KG1 (cell line): ENCODE measurements around the gene PICK1.
"Not testable (repeated sequence)": the region's sequence is repeated elsewhere in the genome, so short reads cannot be mapped to it uniquely, and the experiment has no call there.

Experiments
- DNase-seq: peaks from one replicate; lab custom pipeline; 2025; lab: John Stamatoyannopoulos, UW

PICK1 gene

DNA sequence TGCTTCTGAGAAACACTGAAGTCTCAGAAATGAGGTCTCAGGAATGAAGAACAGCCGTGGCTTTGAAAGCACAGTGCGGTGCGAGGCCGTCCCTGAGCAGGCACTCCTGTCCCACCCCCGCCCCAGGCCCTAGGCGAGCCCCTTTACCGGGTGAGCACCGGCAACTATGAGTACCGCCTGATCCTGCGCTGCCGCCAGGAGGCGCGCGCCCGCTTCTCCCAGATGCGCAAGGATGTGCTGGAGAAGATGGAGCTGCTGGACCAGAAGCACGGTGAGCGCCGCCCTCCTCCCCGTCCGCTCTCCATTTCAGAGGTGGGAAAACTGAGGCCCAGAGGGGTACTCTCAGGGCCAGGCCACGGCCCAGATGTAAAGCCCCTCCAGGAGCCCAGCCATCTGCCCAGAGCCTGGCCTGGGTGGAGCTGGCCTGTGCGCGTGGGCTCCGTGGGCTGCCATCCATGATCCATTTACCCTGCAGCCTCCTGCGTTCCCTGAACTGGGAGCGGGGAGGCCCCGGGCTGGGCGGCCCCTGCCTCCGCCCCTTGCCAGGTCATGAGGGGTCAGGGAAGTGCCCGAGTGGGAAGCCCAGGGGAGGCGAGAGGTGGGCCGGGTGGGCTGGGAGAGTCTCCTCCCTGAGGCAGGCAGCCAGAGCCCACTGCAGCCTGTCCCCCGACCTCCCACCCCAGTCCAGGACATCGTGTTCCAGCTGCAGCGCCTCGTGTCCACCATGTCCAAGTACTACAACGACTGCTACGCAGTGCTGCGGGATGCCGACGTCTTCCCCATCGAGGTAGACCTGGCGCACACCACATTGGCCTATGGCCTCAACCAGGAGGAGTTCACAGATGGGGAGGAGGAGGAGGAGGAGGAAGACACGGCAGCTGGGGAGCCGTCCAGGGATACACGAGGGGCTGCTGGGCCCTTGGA, 17.2 kb downstream of the PICK1 start:
- no peak for DNase-seq

DNA sequence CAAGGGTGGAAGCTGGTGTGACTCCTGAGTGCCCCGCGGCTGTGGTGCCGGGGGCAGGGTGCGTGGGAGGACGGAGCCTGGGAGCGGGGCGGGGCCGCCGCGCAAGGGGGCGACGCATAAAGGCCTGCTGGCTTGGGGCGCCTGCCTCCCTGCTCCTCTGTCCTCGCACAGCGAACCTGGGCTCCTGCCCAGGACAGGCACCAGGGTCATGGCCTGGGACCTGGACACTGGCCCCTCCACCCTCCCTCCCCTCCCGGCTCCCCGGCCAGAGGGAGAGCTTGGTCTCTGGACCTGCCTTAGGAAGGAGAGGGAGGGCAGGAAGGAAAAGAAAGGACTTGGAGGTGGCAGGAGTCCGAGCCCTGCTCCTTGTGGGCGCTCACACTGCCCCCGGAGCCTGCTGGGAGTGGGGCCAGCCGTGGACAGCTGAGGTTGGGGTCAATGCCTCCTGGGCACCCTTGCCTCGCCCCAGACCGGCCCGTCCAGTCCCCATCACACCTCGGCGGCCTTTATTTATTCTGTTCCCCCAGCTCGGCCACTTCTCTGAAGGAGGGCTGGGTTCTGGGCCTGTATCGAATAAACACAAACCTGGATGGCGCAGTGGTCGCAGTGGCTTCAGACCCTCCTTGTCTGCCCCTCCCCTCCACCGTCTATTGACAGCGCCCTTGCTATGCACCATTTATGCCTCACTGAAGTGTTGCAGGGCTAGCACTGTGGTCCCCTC, 18.1 kb downstream of the PICK1 start:
- DNase-seq, result no peak

DNA sequence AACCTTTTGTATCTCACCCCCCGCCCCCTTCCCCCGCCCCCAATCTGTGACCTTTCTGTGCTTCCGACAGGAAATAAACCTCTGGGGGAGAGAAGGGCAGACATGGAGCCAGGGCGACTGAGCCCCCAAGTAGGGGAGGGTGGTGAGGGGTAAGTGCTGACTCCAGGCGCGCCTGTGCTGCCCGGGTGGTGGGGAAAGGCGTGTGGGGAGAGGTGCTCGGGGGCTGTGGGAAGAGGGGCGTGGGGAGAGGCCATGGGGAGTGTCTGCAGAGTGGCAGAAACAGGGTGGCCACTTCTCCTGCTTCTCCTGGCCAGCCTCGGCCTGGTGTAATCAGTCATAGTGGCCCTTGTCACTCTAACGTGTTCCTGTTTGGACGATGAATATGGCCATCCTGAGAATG, 18.8 kb downstream of the PICK1 start:
- DNase-seq, result no peak

DNA sequence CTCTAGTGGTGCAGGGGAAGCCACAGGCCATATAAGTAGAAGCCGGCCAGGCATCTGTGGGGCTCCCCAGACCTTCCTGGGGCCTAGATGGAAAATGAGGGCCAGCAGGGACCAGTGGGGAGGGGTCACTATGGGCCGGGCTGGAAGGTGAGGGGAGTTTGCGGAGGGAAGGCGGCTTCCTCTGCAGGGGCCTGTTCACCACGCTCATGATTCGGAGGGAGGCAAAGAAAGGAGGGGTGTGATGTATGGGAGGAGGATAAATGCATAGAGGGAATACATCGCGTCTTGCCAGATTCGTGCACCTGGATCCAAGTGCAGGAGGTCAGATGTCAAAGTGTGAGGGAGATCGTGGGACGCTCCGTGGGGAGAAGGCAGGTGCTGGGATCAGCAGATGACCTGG, 19.9 kb downstream of the PICK1 start:
- DNase-seq, result no peak

DNA sequence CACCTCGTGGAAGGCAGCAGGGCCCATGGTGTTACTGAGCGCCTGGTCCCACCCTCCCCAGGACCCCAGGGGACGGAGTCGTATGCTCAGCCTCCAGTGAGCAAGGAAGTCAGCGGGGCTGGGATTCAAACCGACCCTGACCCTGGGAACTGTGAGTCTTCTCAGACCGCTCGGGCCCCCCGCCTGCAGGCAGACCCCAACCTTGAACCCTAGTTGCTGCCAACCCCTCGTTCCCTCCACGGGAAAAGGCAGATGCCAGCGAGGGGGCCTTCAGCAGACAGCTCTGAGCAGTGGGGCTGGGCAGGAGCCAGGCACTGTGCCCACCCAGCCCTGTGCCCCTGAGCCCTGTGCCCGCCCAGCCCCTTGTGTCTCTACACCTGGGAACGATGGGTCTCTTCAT, 20.4 kb downstream of the PICK1 start:
- DNase-seq, result no peak

DNA sequence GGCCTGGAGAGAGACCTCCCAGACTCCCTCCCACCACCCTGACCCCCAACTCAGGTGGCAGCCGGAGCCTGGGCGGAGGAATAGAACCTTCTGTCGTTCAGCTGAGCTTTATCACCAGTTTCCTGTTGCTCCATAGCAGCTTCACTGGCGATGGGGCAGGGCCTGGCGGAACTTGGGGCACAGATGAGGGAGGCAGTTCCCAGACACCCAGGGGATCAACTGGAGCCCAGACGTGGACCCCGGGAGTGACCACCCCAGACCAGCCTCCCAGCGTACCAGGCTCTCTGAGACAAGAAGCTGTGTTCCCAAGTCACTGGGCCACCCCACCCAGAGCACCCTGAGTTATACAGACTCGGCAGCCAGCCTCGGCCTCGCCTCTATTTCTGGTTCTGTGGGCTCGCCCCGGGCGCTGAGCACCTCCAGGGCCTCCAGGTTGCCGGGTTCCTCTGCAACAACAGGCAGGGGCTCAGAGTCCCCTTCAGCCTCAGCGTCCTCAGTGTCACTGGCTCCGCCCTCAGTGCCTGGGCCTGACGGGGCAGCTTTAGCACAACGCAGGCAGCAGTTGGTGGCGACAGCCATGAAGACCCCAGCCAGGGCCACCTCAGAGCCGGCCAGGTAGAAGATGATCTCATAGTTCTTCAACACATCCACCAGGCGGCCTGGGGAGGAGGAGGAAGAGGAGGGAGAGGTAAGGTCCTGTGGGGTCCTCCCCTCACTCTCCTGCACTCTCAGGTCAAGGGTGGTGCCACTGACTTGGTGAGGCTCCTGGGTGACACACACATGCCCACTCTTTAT, 21.0 kb downstream of the PICK1 start:
- no peak for DNase-seq

DNA sequence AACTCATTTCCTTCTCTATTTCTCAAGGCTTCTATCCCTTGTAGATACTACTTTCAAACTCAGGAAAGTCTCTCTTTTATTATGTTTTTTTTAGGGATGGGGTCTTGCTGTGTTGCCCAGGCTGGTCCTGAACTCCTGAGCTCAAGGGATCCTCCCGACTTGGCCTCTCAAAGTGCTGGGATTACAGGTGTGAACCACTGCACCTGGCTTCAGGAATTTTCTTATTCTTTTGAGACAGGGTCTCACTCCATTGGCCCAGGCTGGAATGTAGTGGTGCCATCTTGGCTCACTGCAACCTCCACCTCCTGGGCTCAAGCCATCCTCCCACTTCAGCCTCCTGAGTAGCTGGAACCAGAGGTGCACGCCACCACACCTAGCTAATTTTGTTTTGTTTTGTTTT, 22.0 kb downstream of the PICK1 start:
- DNase-seq, result not testable (repeated sequence)

DNA sequence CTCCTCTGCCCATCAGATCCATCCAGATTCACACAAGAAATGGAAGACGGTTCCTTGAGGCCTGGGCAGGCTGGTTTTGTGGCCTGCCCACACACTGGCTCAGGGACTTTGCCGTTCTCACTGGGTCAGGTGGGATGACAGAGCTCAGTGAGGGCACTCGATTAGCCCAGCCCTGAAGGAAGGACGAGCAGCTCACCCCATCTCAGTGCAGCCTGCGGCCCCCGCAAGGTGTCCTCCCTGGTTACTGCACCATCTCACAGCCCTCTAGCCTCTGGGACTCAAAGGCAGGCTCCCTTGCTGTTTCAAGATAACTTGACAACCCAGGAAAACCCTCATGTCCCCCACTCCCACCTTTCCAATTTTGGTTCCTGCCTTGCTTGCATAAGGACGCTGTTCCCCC, 22.6 kb downstream of the PICK1 start:
- DNase-seq, result no peak

DNA sequence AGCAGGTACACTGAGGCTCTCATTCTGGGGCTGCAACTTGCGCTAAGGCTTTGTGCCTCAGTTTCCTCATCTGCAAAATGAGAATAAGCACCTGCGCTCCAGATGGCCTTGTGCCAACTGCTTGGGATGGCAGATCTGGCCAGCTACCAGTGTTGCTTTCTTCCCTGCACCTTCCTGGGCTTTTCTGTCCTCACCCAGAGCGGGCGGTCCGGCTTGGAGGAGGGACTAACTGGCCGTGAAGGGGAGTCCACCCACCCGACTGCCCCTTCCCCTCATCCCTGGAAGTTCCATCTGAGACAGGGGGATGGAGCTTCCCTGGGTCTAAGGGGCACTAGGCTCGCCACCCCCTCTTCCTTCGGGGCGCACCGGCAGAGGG, 23.3 kb downstream of the PICK1 start:
- DNase-seq, result no peak

DNA sequence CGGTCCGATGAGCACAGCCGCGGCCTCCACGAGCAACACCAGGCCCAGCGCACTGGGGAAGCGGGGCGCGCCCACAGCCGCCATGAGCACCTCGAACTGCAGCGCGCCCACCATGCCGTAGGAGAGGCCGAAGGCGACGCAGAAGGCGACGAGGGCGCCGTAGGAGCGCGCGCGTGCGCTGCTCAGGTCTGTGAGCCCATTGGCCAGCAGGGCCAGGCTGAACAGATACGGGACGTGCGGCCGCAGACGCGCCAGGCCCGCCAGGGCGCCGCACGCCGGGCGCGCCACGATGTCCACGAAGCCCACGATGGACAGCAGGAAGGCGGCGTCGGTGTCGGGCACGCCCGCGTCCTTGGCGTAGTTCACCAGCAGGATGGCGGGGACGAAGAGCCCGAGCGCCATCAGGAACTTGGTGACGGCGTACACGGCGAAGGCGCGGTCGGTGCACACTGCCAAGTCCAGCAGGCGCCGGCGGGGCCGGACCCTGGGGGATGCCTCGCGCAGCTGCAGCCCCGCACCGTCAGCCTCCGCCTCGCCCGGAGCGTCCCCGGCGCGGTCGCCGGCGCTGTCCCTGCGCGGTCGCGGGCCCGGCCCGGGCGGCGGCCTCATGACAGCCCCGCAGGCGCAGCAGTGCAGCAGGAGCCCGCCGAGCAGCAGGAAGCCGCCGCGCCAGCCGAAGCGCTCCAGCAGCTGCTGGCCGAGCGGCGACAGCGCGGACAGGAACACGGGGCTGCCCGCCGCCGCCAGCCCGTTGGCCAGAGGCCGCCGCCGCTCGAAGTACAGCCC, 23.8 kb downstream of the PICK1 start:
- DNase-seq, result no peak

DNA sequence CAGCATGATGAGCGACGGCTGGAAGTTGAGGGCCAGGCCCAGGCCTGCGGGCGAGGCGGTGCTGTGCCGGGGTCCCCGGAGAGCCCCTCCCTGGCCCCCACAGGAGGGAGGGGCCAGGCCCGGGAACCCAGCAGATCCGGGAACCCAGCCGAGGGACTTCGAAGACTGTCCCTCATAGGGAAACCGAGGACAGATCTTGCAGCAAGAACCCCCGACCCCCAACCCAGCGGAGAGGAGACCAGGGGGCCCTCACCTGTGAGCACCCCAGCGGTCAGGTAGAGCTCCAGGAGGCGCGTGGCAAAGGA, 24.4 kb downstream of the PICK1 start:
- no peak for DNase-seq

DNA sequence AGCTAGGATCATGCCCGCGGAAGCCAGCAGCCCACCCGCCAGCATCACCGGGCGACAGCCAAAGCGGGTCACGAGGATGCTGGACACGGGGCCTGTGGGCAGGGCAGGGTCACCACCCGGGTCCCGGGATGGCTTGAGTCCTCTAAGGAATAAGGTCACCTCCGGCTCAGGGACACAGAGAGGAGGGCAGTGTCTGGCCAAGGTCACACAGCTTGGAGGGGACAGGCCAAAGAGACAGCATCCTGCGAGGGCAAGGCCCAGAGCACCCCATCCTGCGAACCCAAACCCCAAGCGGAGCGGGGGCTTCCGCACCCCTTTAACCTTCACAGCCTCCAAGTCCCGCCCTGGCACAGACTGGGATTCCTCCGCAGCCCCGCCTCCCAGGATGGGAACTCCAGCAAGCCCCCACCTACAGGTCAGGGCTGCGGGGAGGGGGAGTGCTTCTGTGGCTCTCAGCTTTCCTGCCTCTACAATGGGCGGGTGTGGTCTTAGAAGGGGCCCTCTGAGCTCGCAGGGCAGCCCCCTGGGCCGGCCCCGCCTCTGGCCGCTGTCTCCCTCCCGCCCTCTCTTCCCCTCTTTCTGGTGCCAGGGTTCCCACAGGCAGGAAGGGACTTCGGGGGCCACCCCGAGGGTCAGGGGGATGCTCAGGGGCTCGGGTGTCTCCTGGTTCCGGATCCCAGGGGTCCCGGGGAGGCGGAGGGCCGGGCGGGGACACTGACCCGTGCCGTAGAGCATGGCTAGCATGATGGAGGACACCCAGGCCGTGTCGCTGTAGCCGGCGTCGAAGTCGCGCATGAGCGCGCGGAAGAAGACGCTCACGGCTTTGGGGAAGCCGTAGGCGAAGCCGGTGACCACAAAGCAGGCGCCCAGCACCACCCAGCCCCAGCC, 25.0 kb downstream of the PICK1 start:
- DNase-seq, result no peak

DNA sequence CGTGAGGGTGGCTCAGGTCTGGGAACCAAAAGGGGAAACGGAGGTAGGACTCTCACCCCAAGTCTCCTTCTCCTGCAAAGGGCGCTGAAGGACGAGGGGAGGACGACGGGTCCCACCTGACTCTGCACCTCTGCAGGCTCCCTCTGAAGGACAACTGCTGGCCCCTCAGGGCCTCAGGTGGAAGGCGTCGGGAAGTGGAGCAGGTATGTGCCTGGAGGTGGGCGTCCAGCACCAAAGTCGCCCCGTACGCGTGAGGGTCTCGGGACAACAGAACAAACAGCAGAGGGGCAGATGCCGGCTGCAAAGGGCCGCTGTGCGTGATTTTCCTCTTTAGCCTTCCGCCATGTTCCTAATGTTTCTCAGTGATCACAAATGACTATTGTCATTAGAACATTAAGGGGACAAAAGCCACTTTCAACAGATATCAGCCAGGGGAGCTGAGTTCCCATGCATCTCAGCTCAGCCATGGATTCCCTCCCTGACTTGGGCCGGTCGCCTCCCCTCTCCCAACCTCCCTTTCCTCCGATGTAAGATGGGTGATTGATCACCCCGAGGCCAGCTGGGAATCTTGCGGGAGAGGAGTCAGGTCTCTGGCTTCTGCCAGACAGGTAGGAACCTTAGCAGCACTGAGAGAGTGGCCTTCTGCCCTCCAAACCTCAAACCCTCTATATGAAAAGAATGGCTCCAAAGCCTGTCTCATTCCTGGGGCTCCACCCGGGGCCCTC, 25.9 kb downstream of the PICK1 start:
- no peak for DNase-seq

DNA sequence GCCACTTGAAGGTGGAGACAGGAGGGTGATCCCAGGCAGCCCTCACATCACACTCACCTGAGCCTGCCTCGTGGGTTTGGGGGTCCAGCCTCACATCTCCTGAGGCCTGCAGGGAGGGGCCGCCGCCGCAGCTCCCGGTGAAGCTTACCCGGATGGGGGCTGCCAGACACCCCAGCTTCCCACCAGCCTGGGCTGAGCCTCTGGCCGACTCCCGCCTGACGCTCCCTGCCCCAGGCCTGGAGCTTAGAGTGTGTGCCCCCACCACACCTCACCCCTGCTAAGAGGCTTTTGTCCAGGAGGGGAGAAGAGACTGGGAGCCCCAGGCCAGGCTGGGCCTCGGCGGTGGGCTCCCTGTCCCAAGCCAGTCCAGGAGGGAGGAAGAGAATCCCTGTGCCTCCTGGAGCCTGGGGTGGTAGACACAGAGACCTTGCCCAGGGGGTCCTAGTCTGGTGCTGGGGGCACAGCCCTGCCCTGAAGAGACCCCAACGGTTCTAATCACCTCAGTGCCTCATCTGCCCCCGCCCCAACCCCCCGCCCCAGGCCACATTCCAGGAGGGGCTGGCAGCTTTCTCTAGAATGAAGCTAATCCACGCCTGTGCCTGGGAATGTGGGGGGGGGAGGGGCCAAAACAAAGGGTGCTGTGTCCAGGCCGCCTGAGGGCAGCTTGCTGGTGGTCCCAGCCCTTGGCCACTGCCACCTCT, 26.9 kb downstream of the PICK1 start, which contains the start of gene SLC16A8:
Gene SLC16A8, minus strand, starts transcription at position 254 of the 701 bp plus-strand sequence. CDS start 1,311 bp downstream, outside the sequence.
- DNase-seq, result no peak

DNA sequence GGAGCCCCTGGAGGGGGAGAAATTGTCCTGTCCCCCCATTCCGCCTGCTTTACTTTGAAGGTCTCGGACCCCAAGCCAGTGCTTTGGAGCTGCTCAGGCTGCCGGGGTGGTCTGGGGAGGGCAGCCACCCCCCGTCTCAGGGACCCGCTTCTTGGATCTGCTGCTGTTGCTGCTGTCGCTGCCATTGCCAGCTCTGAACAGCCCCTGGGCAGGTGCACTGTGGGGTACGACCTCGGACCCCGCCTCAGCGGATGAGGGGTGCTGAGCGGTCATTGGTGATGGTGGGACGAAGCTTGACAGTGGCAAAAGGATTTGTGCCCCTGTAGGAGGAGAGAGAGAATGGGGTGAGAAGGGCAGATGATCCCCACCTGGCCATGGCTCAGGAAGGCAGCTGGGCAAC, 27.9 kb downstream of the PICK1 start:
- DNase-seq, result no peak

DNA sequence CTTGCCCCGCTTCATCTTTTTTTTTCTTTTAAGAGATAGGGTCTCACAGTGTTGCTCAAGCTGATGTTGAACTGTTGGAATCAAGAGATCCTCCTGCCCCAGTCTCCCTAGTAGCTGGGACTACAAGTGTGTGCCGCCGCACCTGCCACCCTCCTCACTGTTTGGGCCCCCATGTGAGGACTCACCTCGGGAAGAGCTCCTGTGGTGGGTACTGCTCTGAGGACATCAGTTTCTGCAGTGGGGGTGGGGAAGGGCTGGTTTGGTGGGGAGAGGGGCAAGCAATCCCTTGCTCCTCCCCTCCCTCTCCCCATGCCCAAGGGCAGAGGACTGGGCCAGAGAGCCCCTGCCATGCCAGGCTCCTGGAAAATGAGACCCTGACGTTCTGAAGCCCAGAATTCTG, 28.3 kb downstream of the PICK1 start:
- DNase-seq, result no peak

DNA sequence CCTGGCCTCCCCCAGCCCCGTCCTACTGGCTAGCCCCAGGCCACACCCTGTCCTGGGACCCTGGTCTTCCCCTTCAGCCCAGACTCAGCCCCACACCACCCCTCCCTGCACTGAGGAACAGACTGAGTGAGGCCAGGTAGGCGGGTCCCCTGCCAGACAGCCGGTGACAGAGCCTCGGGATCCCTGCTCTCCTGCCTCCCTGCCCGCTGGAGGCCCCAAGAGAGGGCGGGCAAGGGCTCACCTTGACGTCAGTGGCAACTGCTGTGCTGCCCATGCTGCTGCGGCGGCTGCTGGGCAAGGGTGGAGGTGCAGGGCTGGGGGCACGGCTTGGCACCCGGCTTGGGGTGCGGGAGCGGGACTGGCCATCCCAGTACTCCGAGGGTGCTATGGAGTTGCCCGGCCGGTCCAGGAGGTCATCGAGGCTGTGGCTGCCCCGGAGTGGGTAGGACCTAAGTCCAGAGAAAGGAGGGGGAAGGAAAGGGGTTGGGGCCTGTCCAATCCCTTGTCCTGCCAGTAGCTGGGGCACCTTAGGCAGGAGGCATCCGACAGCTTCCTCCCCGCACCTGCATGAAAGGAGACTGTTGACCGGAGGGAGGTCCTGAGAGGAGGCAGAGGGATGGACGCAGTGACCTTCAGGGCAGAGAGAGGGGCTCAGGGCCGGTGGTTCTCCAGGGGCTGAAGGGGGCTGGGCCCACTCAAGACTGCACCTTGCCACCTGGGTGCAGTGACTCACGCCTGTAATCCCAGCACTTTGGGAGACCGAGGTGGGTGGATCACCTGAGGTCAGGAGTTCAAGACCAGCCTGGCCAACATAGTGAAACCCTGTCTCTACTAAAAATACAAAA, 29.0 kb downstream of the PICK1 start:
- DNase-seq, result no peak

DNA sequence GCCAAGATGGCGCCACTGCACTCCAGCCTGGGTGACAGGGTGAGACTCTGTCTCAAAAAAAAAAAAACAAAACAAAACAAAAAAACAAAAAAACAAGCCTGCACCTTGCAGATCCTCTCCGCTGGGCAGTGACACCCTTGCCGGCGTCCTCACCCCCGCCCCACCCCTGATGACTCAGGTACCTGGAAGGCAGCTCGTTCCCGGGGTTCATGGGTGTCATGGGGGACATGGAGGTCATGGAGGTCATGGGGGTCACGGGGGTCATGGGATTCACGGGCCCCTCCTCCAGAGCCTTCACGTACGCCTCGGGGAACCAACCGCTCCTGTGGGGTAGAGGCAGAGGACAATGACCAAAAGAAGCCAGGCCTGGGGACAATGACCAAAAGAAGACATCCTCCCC, 29.7 kb downstream of the PICK1 start:
- no peak for DNase-seq

DNA sequence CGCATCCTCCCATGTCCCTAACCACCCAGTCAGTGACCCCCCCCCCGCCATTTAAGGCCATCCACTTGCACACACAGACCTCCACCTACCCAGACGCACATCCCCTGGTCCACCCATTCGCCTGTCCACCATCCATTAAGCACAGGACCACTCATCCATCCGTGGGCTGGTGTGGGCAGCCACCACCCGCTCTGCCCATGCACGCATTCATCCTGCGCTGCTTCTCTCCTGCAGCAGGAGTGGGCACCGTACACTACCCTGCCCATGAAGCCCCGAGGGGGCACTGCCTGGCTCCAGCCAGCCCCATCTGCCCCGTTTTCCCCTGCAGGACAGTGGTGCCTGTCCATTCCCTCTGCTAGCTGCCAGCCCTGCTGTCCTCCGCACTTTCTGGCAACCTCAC, 30.7 kb downstream of the PICK1 start:
- DNase-seq, result no peak
